WTC11 (cell line): ENCODE results near the gene C1QTNF12.

Experiments used
- CTCF ChIP-seq: fragments of 200-600 bp; IDR thresholded peaks from 2 replicates; pipeline ENCODE4 v1.8.0; 2022; ENCODE audit warnings: antibody characterized with exemption
- MAX ChIP-seq: sonication (generic); formaldehyde crosslinking; IDR thresholded peaks from 2 replicates; pipeline ENCODE4 v1.8.0; 2022; ENCODE audit warnings: mild to moderate bottlenecking, missing genetic modification reagents
- TEAD1 ChIP-seq: sonication (generic); formaldehyde crosslinking; IDR thresholded peaks from 2 replicates; pipeline ENCODE4 v1.8.0; 2022; ENCODE audit warnings: mild to moderate bottlenecking, missing genetic modification reagents
- USF2 ChIP-seq: sonication (generic); formaldehyde crosslinking; IDR thresholded peaks from 2 replicates; pipeline ENCODE4 v1.8.1; 2023; ENCODE audit warnings: mild to moderate bottlenecking, missing genetic modification reagents, moderate library complexity
- ZNF121 ChIP-seq: sonication (generic); formaldehyde crosslinking; IDR thresholded peaks from 2 replicates; pipeline ENCODE4 v1.8.0; 2023; ENCODE audit warnings: missing genetic modification reagents

GRCh38 chr1:1256956-1257871 is 10.7 kb upstream of the C1QTNF12 start:
- TF ChIP-seq USF2: no peak
- no peak for TF ChIP-seq TEAD1 (CRISPR knock-in tag)
- no peak for TF ChIP-seq CTCF
- no peak for TF ChIP-seq MAX
- no peak for TF ChIP-seq ZNF121 (CRISPR knock-in tag)
